Panc1 (cell line): ENCODE results near the gene ARL15. TPM values are rescaled to one million over a fixed set of nuclear protein-coding genes. Genes with fewer than 3 reads are reported as not detected.

Source experiments
- ATAC-seq: fragments of 200-7000 bp; cut with Tn5 transposase; 2 replicates; pipeline ENCODE4 v1.9.1; 2020; ENCODE audit warnings: mild to moderate bottlenecking, moderate library complexity
- BruUV-seq: library from RNA; stranded (reverse); fragments of 400-500 nt; replicated peaks from 2 replicates; lab custom pipeline; 2021; lab: Mats Ljungman, UMichigan
- CTCF ChIA-PET: fragments of 300-600 bp; sonication (Branson Sonifier 250); formaldehyde crosslinking; loops from one replicate; lab custom pipeline; 2022; ENCODE audit warnings: antibody characterized with exemption; lab: Charles Lee
- POLR2A ChIA-PET: fragments of 300-600 bp; sonication (Branson Sonifier 250); formaldehyde crosslinking; loops from one replicate; lab custom pipeline; 2022; ENCODE audit warnings: antibody characterized with exemption; lab: Charles Lee
- DNase-seq: peaks from one replicate; pipeline ENCODE4 v3.0.0-alpha.2; 2010; ENCODE audit warnings: low read depth, low spot score
- H3K27ac ChIP-seq: 2 replicates; pipeline ENCODE4 v1.5.1; 2011; ENCODE audit warnings: mild to moderate bottlenecking, low read length, inconsistent platforms
- H3K27me3 ChIP-seq: fragments of 200-500 bp; sonication (Bioruptor generic); 2 replicates; pipeline ENCODE4 v1.6.0; 2014; ENCODE audit warnings: low read length, inconsistent platforms; ENCODE audit not compliant: control insufficient read depth, insufficient read depth
- H3K36me3 ChIP-seq: fragments of 200-500 bp; sonication (Bioruptor generic); 2 replicates; pipeline ENCODE4 v1.5.1; 2014; ENCODE audit warnings: inconsistent platforms, mild to moderate bottlenecking, low read length, moderate library complexity; ENCODE audit not compliant: control insufficient read depth, insufficient read depth
- H3K4me1 ChIP-seq: 2 replicates; pipeline ENCODE4 v1.5.1; 2011; ENCODE audit warnings: inconsistent platforms, mild to moderate bottlenecking, low read length, moderate library complexity; ENCODE audit not compliant: control insufficient read depth, insufficient read depth
- H3K4me3 ChIP-seq, 2 experiments: 2 replicates each; pipeline ENCODE4 v1.5.1; 2011 to 2012; ENCODE audit warnings: low read depth in 2 of 2, low read length in 2 of 2, mild to moderate bottlenecking in 2 of 2, inconsistent platforms in 1 of 2, moderate library complexity in 1 of 2
- H3K9me3 ChIP-seq: fragments of 200-500 bp; sonication (Bioruptor generic); 2 replicates; pipeline ENCODE4 v1.5.1; 2014; ENCODE audit warnings: low read depth, mild to moderate bottlenecking, inconsistent platforms, low read length, moderate library complexity; ENCODE audit not compliant: control insufficient read depth, insufficient read depth
- CTCF ChIP-seq: fragments of 450-650 bp; IDR thresholded peaks from 2 replicates; pipeline ENCODE4 v1.5.1; 2017; ENCODE audit warnings: mild to moderate bottlenecking
- POLR2AphosphoS5 ChIP-seq: IDR thresholded peaks from 2 replicates; pipeline ENCODE4 v1.6.1; 2012; ENCODE audit warnings: mild to moderate bottlenecking, low read depth, low read length, moderate library complexity
- REST ChIP-seq, 2 experiments: IDR thresholded peaks; 2 replicates each; pipeline ENCODE4 v1.6.1; 2011 to 2012; ENCODE audit warnings: low read depth in 2 of 2, control low read depth in 1 of 2, low read length in 1 of 2, mild to moderate bottlenecking in 1 of 2, moderate library complexity in 1 of 2; ENCODE audit not compliant: insufficient read depth in 1 of 2
- SIN3A ChIP-seq: IDR thresholded peaks from 2 replicates; pipeline ENCODE4 v1.6.1; 2012; ENCODE audit warnings: low read depth, mild to moderate bottlenecking, low read length, moderate library complexity, borderline replicate concordance; ENCODE audit not compliant: insufficient read depth
- TCF7L2 ChIP-seq: IDR thresholded peaks from 2 replicates; pipeline ENCODE4 v1.6.1; 2011; ENCODE audit warnings: mild to moderate bottlenecking, low read depth, low read length, inconsistent platforms
- in situ Hi-C: cut with HindIII; loops from 2 replicates; pipeline ENCODE4 v1.10.0; 2016; ENCODE audit warnings: low sequenced_read_pairs, low pct_unique_long_range_greater_than_20kb
- intact Hi-C: fragments of 100-400 bp; cut with micrococcal nuclease; formaldehyde crosslinking; loops from one replicate; pipeline ENCODE4 v1.10.0; 2022; ENCODE audit not compliant: unreplicated experiment
- total RNA-seq: library from RNA; stranded (reverse); gene quantifications from one replicate; pipeline ENCODE4 v1.2.1, GENCODE V29; 2021; ENCODE audit not compliant: unreplicated experiment

ARL15 gene
- total RNA-seq, 1 experiment from 2014 or later = 16.5 TPM

DNA sequence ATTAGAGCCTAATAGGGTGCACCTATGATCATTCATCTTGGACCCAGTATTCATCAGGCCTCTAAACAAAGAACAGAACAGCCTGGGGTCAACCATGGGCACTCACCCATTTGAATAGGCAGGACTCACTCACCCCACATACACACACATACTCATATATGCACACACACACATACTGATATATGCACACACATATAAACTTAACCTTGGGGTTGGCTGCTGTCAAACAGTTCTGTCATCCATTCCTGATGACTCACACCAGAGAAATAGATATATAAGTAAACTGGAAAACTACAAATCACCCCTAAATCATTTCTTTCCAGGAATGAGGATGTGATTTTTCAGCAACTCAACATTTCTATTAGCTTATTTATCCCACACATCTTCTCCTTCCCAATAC lies 51.3 kb downstream of the ARL15 start:
- Histone ChIP-seq H3K4me3 (no peak overlapping the region), H3K36me3 (no peaks in the 10 kb centered on the region), H3K9me3 (no peaks in the 10 kb centered on the region), H3K27ac (no peak overlapping the region), H3K4me1 (no peaks in the 10 kb centered on the region), H3K27me3 (no peaks in the 10 kb centered on the region)
- TF ChIP-seq REST (IDR thresholded peaks at IDR 0.05; ENCODE audit: insufficient read depth in 1 of 2, low read depth in 2 of 2, low read length in 1 of 2) = no peak
- no peak for TF ChIP-seq CTCF
- TF ChIP-seq SIN3A = no peak
- TF ChIP-seq TCF7L2 = no peak
- no peak for TF ChIP-seq POLR2AphosphoS5
- ChIA-PET POLR2A (no interaction called here), CTCF (no interaction called here)
- intact Hi-C loops (no loop called here), in situ Hi-C loops (no loop called here)
- BruUV-seq = no TSS peak
- no peak for DNase-seq
- ATAC-seq = no peak

- H3K4me3 ChIP-seq = no peak overlapping the region
- no peak overlapping the region for H3K27ac ChIP-seq
- ATAC-seq (no peak), DNase-seq (no peak)
- H3K9me3 ChIP-seq = no peaks in the 10 kb centered on the region
- POLR2A ChIA-PET = no interaction called here
- BruUV-seq = no TSS peak
- no peaks in the 10 kb centered on the region for H3K27me3 ChIP-seq
- H3K4me1 ChIP-seq = no peaks in the 10 kb centered on the region
- intact Hi-C loops (no loop called here), in situ Hi-C loops (no loop called here)
- no peak for TF ChIP-seq TCF7L2
- no peaks in the 10 kb centered on the region for H3K36me3 ChIP-seq
- CTCF ChIA-PET = no interaction called here
Measured at GRCh38 chr5:54257366-54258118, 52.8 kb downstream of the ARL15 start.

DNA sequence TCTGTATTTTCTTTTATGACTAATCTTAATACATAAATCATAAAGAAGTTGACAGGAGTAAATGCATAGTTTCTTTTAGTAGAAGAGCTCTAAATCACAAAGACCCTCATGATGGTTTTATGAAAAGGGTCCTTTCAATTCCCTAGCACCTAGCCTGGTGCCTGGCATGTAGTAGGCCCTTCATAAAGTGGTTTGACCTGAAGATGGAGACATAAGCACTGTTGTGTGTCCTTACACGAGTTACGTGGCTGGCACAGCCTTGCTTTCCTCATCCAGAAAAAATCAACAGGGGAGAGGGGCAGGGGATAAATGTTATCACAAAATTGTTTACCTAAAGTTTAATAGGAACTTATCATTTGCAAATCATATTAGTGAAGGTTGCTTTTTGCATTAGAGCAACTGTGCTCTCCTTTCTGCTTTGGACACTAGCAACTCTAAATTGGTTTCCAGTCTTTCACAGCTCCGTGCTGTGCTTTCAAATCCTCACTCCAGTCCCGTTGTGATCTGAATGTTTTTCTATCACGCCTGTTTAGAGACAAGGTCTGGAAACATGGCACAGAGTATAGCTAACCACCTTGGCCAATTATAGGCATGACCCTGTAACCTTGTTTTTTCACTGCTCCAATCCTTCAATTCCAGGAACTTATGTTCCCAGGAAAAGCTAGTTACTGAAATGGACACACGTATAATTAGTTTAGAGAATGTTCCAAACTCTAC lies 55.7 kb downstream of the ARL15 start:
- in situ Hi-C loops (no loop called here), intact Hi-C loops (no loop called here)
- TF ChIP-seq CTCF = peak; percentile 64
- no peak for TF ChIP-seq SIN3A
- no peaks in the 10 kb centered on the region for H3K4me1 ChIP-seq
- no peaks in the 10 kb centered on the region for H3K9me3 ChIP-seq
- BruUV-seq = no TSS peak
- ChIA-PET POLR2A (no interaction called here), CTCF (interaction anchor here (0.5 to 1.0 kb wide), 3 partner anchors 112 to 379 kb away, joined by 3 to 5 read pairs (median 3); no protein-coding TSS in a partner anchor)
- DNase-seq = no peak
- H3K36me3 ChIP-seq = no peaks in the 10 kb centered on the region
- no peaks in the 10 kb centered on the region for H3K27me3 ChIP-seq
- H3K27ac ChIP-seq = no peak overlapping the region
- peak; percentile 63; the same call in 1 of the 2 replicates for ATAC-seq
- H3K4me3 ChIP-seq = no peak overlapping the region
